NCI-H345 (cell line): ENCODE data around the gene SLC29A3.
"Not testable (repeated sequence)": the region's sequence is repeated elsewhere in the genome, so short reads cannot be mapped to it uniquely, and the experiment has no call there.

Experiments
- DNase-seq: peaks from one replicate; lab custom pipeline; 2025; lab: John Stamatoyannopoulos, UW

Gene SLC29A3

DNA sequence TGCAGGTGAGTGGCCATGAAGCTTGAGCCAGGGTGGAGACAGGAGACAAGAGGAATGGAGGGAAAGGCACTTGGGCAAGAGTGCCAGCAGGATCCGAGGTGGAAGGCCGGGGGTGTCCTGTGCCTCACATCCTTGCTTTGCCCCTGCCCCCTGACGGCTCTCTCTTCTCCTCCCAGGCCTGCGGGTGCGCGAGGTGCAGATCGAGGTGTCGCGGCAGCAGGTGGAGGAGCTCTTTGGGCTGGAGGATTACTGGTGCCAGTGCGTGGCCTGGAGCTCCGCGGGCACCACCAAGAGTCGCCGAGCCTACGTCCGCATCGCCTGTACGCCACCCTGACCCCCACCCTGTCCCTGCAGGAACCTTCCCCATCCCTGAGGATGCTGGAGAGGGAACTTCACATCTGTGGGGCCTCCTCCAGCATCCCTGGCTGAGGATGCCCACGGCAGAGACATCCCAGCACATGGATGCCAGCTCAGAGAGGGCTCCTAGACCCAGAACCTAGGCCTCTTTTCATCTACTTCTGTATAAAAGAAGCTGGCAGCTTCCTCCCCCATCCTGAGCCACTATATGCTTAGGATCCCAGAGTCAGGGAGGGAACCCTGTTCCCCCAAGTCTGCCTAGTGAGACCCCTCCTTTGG is 34.4 kb upstream of the SLC29A3 start:
- DNase-seq, result no peak

DNA sequence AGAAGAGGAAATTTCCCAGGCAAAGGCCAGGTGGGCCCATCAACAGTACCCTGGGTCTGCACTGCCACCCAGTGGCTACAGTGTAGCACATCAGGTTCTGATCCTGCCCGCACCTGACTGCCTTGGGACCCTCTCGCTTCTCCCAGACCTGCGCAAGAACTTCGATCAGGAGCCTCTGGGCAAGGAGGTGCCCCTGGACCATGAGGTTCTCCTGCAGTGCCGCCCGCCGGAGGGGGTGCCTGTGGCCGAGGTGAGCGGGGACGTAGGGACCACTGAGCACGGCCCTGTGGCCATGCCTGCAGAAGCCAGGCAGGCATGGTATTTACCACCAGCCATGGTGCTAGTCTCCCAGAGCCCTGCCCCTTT is 33.9 kb upstream of the SLC29A3 start:
- DNase-seq, result peak; percentile 8

DNA sequence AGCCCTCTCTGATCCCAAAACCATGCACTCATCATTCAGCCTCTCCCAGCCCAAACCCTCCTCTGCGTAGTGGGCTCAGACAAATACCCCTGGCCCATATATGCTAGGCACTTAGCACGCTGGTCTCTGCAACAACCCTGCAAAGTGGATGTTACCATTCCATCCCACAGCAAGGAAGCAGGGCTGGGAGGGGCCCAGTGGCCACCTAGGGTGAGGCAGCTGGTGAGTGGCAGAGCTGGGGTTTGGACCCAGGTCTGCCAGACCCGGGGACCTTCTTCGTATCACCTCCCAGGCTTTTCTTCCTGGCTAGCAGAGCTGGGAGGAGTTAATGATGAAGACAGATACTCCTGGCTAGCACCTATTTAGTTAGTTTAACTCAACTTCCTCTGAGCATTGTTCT is 33.1 kb upstream of the SLC29A3 start:
- DNase-seq, result no peak

DNA sequence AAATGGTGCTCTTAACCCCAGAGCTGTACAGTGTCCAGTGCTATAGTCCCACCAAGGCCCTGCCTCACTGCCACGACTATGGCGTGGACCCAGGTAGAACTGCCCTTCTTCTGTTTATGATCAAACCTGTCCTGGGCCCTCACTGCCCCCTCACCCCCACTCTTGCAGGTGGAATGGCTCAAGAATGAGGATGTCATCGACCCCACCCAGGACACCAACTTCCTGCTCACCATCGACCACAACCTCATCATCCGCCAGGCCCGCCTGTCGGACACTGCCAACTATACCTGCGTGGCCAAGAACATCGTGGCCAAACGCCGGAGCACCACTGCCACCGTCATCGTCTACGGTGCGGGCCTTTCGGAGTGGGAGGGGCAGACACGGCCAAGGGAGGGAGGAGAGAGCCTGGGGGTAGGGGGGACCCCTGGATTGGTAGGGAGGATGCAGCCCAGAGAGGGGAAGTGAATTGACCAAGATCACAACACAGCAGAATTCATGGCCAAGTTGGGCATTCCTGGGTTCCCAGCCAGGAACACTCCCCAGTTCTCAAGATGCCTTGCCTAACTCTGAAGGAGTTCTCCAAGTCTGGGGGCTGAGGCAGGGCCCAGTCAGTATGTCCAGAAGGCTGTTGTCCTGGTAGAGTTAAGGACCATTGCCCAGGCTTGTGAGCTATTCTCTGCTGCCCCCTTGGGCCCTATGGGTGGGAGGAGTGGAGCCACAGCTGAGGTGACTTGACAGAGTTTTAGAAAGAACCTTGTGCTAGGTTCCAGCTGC is 32.4 kb upstream of the SLC29A3 start:
- no peak for DNase-seq

DNA sequence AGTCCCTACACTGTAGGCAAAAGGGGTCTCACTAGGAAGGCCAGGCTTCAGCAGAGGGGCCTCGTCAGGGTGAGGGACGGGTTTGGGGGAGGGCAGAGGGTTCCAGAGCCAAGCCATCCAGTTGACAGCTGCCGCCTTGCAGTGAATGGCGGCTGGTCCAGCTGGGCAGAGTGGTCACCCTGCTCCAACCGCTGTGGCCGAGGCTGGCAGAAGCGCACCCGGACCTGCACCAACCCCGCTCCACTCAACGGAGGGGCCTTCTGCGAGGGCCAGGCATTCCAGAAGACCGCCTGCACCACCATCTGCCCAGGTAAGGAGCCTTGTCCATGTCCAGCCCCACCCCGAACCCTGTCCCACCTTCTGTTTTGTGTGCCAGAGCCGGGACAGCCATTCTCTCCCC is 31.6 kb upstream of the SLC29A3 start:
- DNase-seq, result no peak

DNA sequence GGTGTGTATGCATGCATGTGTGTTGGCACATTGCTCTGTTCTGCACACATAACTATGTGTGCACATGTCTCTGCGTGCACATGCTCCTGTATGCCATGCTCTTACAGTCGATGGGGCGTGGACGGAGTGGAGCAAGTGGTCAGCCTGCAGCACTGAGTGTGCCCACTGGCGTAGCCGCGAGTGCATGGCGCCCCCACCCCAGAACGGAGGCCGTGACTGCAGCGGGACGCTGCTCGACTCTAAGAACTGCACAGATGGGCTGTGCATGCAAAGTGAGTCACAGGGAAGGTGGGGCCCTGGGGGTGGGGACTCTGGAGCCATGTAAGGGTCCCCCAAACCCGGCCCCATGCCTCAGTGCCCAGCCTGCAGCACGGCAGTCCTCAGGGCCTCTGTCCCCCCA is 30.6 kb upstream of the SLC29A3 start:
- no peak for DNase-seq

DNA sequence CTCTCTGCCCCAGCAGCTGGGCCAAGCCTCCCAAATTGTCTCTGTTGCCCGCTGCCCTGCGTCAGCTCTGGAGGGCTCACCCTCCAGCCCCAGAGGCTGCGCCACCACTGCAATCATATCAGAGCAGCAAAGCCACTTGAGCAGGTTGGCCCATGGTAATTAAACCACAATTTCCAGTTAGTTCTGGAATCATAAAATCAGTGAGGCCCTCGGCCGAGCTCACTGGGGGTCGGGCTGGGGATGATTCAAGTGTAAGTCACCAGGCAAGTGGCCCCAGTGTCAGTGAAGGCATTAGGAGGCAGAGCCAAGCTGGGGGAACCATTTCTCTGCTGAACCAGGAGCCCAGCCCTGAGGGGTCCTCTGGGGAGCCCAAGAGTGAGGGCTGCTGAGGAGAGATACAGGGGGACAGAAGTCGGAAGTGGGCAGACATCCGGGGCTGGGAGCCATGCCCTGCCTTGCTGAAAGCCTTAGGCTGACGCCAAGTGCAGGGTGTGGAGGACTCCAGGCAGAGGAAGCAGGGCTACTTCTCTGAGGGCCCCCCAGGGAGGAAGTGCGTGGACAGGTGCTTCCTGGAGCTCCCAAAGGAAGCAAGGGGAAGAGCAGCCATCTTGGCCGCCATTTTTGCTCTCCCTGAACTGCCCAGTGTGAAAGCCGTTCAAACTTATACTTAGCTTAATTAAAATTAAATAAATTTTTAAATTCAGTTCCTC is 29.5 kb upstream of the SLC29A3 start:
- no peak for DNase-seq

DNA sequence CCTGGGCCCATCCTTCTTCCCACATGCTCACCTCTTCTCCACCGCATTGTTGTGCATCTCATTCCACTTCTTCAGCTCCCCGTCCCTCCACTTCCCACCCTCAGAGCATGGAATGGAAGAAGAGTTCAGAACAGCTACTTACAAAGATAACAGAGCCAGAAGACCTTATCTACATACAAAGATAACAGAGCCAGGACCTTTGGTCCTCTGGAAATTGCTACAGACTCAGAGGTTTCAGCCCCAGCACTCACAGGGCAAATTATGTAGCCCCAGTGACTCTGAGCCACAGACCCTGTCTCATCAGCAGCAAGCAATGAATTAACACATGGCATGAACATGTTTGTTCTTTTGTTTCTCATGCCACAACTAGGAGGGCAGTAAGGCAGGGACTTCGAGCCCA is 28.7 kb upstream of the SLC29A3 start:
- DNase-seq, result no peak

DNA sequence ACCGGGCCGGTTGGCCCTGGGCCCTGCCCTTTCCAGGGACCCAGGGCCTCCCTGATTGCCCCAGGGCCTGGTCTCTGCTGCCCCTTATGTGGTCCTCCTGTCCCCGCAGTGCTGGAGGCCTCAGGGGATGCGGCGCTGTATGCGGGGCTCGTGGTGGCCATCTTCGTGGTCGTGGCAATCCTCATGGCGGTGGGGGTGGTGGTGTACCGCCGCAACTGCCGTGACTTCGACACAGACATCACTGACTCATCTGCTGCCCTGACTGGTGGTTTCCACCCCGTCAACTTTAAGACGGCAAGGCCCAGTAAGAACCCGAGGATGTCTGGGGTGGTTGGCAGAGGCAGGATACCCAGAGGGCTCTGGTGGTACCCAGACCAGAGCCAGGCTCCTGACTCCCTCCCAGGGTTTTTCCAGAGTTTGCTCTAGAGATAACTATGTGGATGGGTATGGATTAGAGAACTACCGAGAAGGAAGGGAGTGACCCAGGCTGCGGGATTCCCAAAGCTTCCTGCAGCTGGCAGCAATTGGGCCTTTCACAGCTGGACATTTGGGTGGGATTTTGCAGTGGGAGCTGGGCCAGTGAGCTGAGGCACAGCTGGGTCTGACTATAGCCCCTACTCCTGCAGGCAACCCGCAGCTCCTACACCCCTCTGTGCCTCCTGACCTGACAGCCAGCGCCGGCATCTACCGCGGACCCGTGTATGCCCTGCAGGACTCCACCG is 28.1 kb upstream of the SLC29A3 start:
- no peak for DNase-seq

DNA sequence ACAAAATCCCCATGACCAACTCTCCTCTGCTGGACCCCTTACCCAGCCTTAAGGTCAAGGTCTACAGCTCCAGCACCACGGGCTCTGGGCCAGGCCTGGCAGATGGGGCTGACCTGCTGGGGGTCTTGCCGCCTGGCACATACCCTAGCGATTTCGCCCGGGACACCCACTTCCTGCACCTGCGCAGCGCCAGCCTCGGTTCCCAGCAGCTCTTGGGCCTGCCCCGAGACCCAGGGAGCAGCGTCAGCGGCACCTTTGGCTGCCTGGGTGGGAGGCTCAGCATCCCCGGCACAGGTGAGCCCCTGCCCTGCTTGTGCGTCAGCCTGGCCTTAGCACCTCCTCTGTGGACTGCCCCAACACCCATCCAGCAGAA is 27.5 kb upstream of the SLC29A3 start:
- no peak for DNase-seq

DNA sequence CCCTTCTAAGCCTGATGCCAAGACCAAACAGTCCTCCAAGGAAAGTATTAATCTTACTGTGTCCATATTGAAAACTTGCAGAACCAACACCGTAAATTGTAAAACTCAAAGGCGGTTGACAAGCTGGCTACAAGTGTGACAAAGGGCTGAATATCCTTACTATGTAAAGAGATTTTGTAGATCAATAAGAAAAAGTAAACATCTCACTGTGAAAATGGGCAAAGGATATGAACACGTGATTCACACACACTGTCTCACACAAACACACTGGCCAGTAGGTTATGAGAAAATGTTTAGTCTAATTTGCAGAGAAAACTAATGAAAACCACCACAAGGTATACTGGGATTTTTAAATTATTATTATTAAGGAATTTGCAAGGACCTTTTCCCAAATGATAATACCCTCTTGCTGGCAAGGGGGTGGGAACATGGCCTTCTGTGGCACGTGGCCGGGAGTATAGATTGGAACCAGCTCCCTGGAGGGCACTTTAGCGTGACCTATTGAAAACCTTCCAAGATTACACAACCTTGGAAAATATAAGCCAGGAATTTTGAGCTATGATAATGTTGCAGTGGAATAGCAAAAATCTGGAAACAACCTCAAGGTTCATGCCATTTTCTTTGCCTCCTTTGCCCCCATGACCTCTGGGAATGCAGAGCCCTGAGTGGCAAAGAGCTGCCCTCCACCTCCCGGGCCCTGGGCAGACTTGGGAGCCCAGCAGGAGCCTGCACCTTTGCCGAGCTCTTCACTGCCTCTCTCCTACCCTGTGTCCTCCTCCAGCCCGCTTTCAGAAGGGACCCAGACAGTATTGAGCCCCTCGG is 26.2 kb upstream of the SLC29A3 start:
- no peak for DNase-seq

DNA sequence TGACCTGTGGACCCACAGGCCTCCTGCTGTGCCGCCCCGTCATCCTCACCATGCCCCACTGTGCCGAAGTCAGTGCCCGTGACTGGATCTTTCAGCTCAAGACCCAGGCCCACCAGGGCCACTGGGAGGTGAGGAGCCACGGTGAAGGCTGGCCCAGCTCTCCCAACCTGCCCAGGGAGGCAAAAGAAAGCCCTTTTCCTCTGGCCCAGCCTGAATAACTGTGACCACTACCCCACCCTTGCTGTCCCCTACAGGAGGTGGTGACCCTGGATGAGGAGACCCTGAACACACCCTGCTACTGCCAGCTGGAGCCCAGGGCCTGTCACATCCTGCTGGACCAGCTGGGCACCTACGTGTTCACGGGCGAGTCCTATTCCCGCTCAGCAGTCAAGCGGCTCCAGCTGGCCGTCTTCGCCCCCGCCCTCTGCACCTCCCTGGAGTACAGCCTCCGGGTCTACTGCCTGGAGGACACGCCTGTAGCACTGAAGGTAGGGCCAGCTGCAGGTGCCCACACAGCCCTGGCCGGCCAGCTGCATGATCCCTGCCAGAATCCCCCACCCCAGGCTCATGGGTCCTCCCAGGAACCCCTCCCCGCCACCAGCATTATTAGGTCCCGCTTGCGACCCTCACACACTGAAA is 25.5 kb upstream of the SLC29A3 start:
- peak; percentile 25 for DNase-seq

DNA sequence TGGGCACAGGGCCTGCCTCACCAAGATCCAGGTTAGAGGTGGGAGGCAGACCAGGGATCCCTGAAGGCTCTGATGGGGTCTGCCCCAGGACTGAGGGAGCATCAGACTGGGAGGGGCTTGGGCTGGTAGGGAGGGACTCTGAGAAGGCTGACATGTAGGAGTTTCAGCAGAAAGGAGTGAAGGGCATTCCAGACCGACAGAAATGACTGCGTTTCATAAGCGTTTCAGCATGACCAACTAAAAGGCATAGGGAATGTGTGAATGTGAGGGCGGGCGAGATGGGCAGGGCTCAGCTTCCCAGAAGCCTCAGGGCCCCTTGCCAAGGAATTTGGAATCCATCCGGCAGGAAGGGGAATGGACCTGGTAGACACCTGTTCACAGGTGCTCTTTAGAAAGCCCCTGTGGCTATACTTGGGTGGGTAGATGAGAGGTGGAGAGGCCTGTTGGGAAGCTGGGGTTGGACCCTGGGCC is 24.9 kb upstream of the SLC29A3 start:
- DNase-seq, result no peak

DNA sequence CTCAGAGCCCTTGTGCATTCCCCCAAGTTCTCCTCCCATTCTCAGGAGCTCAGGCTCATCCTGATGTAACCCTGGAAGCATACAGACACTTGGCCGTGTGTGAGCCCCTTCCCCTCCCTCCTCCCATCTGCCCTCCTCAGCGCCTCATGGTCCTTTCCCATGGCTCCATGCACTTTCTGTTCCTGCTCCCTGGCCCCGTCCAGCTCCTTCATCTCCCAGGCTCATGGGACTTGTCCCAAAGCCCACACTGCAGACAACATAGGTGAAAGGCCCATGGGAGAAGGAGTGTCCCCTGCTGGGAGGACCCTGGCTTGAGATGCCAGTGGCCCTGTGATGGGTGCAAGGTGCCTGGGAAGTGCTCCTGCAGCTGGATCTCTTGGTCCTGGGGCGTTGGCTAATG is 24.2 kb upstream of the SLC29A3 start:
- DNase-seq, result no peak

DNA sequence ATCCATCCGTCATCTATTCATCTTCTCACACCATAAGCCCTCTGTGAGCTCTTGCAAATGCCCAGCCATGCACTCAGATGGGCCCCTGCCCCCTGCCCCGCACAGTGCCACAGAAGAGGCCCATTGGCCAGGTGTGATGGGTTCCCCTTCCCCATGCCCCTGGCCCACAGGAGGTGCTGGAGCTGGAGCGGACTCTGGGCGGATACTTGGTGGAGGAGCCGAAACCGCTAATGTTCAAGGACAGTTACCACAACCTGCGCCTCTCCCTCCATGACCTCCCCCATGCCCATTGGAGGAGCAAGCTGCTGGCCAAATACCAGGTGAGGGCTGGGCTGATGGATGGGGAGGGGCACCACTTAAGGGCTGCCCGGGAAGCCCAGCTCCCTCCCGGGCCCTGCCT is 23.4 kb upstream of the SLC29A3 start:
- DNase-seq, result no peak

DNA sequence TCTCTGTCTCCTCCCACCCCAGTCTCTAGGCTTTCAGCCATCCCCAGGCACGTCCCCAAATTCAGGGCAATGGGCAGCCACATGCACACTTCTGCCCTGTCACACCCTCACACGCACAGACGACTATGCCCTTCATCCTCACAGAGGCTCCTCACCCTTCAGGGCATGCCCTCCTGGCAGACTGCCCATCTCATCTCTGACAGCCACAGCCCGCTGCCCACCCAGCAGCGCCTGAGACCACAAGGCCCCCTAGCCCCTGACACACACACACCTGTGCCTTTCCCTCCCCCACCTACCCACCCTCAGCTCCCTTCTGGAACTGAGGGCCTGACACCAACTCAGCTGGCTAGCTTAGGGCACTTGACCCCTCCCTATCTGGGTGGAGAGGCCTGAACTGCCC is 23.0 kb upstream of the SLC29A3 start:
- DNase-seq, result no peak

DNA sequence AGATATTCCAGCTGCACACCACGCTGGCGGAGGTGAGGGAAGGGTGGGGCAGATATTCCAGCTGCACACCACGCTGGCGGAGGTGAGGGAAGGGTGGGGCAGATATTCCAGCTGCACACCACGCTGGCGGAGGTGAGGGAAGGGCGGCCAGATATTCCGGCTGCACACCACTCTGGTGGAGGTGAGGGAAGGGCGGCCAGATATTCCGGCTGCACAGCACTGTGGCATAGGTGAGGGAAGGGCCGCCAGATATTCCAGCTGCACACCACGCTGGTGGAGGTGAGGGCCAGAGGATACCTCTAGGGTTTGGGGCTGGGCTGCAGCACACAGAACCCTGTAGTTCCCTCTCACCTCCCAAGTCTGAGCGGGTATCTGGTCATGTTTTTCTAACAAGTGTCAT is 22.2 kb upstream of the SLC29A3 start:
- DNase-seq, result not testable (repeated sequence)

DNA sequence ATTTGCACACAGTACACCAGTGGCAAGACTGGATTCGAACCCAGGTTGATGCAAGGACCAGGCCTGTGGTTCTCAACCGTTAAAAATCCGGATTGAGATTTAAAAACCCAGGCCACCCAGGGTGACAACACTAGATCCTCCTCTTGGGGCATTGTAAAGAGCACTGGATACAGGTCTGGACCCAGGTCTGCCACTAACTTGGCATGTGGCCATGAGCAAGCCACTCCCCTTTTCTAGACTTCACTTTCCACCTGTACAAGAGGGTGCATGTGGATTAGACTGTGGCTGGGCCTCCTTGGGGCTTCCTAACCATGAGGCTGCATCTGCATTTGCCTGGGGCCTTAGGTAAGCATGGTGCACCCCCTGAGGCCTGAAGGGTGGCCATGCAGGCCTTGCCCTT is 21.7 kb upstream of the SLC29A3 start:
- no peak for DNase-seq

DNA sequence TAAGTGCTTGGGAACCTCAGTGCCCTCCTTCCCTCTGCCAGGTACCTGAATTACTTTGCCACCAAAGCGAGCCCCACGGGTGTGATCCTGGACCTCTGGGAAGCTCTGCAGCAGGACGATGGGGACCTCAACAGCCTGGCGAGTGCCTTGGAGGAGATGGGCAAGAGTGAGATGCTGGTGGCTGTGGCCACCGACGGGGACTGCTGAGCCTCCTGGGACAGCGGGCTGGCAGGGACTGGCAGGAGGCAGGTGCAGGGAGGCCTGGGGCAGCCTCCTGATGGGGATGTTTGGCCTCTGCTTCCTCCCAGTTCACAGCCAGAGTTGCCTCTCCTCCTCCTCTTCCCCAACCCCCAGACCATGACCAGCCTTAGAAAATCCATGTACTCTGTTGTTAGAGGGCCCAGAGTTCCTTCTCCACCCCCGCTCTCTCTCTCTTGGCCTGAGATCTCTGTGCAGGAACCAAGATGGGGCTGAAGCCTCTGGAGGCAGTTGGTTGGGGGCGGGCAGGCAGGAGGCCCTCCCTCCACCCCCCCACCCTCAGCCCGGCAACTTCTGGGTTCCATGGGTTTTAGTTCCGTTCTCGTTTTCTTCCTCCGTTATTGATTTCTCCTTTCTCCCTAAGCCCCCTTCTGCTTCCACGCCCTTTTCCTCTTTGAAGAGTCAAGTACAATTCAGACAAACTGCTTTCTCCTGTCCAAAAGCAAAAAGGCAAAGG is 19.8 kb upstream of the SLC29A3 start:
- DNase-seq, result no peak

DNA sequence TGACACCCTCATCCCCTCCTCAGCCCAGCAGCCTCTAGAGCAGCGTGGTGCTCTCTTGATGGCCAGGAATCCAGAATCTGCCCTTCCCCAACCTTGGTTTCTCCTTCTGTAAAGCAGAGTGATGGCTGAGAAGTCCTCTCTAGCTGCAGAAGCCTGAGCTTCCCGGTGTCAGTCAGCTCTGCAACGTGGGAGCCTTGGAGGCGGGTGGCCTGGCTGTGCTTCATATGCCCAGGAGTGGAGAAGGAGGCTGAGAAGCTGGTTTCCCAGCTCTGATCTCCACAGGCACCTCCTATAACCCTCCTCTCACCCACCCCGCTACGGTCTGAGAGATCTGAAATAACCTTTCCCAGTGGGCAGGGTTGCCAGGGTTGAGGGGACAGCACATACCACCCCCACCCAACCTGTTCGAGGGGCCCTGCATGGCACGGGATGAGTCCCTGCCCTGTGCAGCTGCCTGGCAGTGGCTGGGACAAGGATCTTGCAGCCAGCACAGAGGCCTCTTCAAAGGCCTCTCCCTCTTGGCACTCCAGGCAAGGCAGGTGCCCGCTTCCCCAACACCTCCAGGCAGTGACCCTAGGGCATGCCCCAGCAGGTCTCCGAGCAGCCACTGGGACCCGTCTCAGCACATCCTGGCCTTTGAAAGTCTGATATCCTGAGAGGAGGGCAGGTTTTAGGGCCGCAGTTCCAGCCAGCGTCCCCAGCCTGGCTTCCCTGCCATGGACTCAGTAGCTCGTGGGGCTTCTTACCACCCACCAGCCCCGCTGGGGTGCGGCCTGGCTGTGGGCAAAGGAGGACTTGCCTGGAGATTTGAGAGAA is 18.3 kb upstream of the SLC29A3 start:
- DNase-seq, result no peak
